ENCODE results near the gene CNPPD1. TPM values are rescaled to one million over a fixed set of nuclear protein-coding genes. Genes with fewer than 3 reads are reported as not detected.

Gene CNPPD1
- total and polyA plus RNA-seq, 5 donors from 2014 or later = 68.2 to 143 (median 111) TPM

DNA sequence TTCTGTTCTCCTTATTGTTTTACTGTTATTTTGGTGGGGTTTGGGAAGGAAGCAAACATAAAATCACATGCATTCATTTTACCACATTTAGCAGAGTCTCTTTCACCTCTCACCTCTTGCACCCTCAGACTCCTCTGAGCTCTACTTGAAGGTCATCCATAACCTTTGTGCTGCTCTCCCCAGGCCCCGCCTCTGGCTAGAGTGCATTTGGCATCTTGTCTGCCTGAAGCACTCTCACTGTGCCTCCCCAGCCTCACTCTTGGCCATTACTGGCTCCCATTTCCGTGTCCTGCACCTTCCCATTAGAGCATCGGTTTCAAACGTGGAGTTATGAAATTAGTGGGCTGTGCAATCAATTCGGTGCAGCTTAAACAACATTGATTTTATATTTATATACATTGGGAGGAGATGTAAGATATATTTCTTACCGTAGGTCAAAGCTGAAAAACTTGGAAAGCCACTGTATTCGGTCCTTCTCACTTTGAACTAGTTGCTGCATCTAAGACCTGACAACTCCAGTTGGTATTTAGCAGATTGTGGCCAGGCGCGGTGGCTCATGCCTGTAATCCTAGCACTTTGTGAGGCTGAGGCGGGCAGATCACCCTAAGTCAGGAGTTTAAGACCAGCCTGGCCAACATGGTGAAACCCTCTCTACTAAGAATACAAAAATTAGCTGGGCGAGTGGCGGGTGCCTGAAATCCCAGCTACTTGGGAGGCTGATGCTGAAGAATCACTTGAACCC lies 22.9 kb upstream of the CNPPD1 start:
- ATAC-seq (ENCODE audit: low read depth in 2 of 2) (no peak), DNase-seq (no peak)
- H3K27ac ChIP-seq (ENCODE audit: insufficient read depth, low read length, poor library complexity, severe bottlenecking) = no peak overlapping the region
- H3K4me1 ChIP-seq (ENCODE audit: control insufficient read depth, insufficient read depth, low read length, poor library complexity, severe bottlenecking) = no peaks in the 10 kb centered on the region
- H3K9me3 Mint-ChIP-seq = peaks cover 0 to 3% (median 0%) of the 10 kb centered on the region in 7 donors
- peak overlapping the region in 1 of 3 donors; percentile 53 for H3K27ac Mint-ChIP-seq
- no peak overlapping the region for H3K4me3 ChIP-seq (ENCODE audit: low read depth, low read length)
- H3K36me3 Mint-ChIP-seq = peaks cover 4% of the 10 kb centered on the region
- H3K27me3 ChIP-seq (ENCODE audit: control insufficient read depth, insufficient read depth, low read length) = peaks cover 2% of the 10 kb centered on the region
- no peaks in the 10 kb centered on the region for H3K36me3 ChIP-seq (ENCODE audit: control insufficient read depth, insufficient read depth, low read length)
- H3K27me3 Mint-ChIP-seq = peaks cover 23% of the 10 kb centered on the region
- H3K9me3 ChIP-seq (ENCODE audit: control insufficient read depth in 2 of 2, low read length in 2 of 2) = no peaks in the 10 kb centered on the region
- H3K4me3 Mint-ChIP-seq = peak overlapping the region in 2 of 4 donors; percentile 51 to 88
- peaks cover 0 to 14% (median 2%) of the 10 kb centered on the region in 4 donors for H3K4me1 Mint-ChIP-seq

DNA sequence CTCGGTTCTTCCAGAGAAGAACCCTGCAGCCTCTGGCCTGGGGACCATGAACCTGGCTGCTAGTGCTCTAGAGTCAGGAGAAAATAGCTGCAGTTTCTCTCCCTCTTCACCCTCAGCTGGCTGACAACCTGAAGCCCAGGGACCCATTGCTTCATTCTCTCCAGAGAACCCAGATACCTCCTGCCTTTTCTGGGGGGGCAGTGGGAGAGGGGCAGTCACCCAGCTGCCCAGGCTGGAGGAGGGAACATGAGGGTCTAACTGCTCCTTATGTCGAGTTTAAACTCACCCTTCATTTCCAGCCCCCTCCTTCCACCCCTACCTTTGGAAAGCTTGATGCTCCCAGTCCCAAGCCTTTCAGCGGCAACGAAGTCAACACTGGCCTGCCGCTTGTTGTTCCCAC lies 22.2 kb upstream of the CNPPD1 start:
- no peak overlapping the region for H3K4me3 ChIP-seq (ENCODE audit: low read depth, low read length)
- DNase-seq (no peak), ATAC-seq (ENCODE audit: low read depth in 2 of 2) (no peak)
- Mint-ChIP-seq H3K27me3 (peaks cover 23% of the 10 kb centered on the region), H3K36me3 (peaks cover 4% of the 10 kb centered on the region), H3K4me3 (no peak overlapping the region), H3K9me3 (peaks cover 0 to 3% (median 0%) of the 10 kb centered on the region in 7 donors), H3K27ac (peak overlapping the region in 1 of 3 donors; percentile 53), H3K4me1 (peaks cover 0 to 14% (median 2%) of the 10 kb centered on the region in 4 donors)
- no peaks in the 10 kb centered on the region for H3K9me3 ChIP-seq (ENCODE audit: control insufficient read depth in 2 of 2, low read length in 2 of 2)
- peaks cover 2% of the 10 kb centered on the region for H3K27me3 ChIP-seq (ENCODE audit: control insufficient read depth, insufficient read depth, low read length)
- no peaks in the 10 kb centered on the region for H3K36me3 ChIP-seq (ENCODE audit: control insufficient read depth, insufficient read depth, low read length)
- H3K4me1 ChIP-seq (ENCODE audit: control insufficient read depth, insufficient read depth, low read length, poor library complexity, severe bottlenecking) = no peaks in the 10 kb centered on the region
- H3K27ac ChIP-seq (ENCODE audit: insufficient read depth, low read length, poor library complexity, severe bottlenecking) = no peak overlapping the region

DNA sequence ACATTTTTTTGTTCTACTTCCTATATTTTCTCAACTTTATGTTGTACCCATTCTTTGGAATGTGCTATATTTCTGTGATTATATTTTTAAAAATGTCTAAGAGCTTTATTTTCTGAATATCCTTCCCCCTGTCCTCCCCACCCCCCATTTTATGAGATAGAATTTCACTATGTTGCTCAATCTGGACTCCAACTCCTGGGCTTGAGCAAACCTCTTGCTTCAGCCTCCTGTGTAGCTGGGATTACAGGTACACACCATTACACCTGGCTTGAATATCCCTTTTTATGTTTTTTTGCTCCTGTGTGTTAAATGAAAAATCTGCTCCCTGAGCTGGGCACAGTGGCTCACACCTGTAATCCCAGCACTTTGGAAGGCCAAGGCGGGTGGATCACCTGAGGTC lies 20.7 kb upstream of the CNPPD1 start:
- Histone ChIP-seq H3K9me3 (ENCODE audit: control insufficient read depth in 2 of 2, low read length in 2 of 2) (no peaks in the 10 kb centered on the region), H3K36me3 (ENCODE audit: control insufficient read depth, insufficient read depth, low read length) (no peaks in the 10 kb centered on the region), H3K27ac (ENCODE audit: insufficient read depth, low read length, poor library complexity, severe bottlenecking) (no peak overlapping the region), H3K27me3 (ENCODE audit: control insufficient read depth, insufficient read depth, low read length) (peaks cover 2% of the 10 kb centered on the region), H3K4me3 (ENCODE audit: low read depth, low read length) (no peak overlapping the region), H3K4me1 (ENCODE audit: control insufficient read depth, insufficient read depth, low read length, poor library complexity, severe bottlenecking) (no peaks in the 10 kb centered on the region)
- Mint-ChIP-seq H3K27me3 (peaks cover 23% of the 10 kb centered on the region), H3K27ac (no peak overlapping the region), H3K4me3 (no peak overlapping the region), H3K36me3 (peaks cover 4% of the 10 kb centered on the region), H3K9me3 (peaks cover 0 to 2% (median 0%) of the 10 kb centered on the region in 7 donors), H3K4me1 (peaks cover 0 to 14% (median 2%) of the 10 kb centered on the region in 4 donors)
- DNase-seq (no peak), ATAC-seq (ENCODE audit: low read depth in 2 of 2) (no peak)

DNA sequence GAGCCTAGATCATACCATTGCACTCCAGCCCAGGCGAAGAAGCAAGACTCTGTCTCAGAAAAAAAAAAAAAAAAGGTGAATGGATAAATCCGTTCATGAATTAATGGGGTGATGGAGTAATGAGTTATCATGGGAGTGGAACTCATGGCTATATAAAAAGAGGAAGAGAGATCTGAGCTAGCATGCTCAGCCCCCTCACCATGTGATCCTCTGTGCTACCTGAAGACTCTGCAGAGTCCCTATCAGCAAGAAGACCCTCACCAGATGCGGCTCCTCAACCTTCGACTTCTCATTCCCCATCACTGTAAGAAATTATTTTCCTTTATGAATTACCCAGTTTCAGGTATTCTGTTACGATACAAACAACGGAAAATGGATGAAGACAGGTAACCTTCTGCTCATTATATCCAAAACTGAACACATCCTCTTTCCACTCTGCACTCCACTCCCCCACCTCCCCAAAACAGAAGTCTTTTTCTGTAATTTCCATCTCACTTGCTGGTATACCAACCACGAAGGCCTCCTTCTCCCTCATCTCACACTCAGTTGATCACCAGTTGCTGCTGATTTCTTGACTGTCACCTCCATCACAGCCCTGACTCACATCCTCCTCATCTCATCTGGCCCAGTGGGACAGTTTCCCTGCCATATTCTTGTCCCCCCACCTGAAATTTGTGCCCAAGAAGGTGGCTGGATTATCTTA lies 10.2 kb upstream of the CNPPD1 start:
- Histone ChIP-seq H3K27me3 (ENCODE audit: control insufficient read depth, insufficient read depth, low read length) (no peaks in the 10 kb centered on the region), H3K9me3 (ENCODE audit: control insufficient read depth in 2 of 2, low read length in 2 of 2) (no peaks in the 10 kb centered on the region), H3K4me1 (ENCODE audit: control insufficient read depth, insufficient read depth, low read length, poor library complexity, severe bottlenecking) (peaks cover 4% of the 10 kb centered on the region), H3K36me3 (ENCODE audit: control insufficient read depth, insufficient read depth, low read length) (peaks cover 31% of the 10 kb centered on the region), H3K4me3 (ENCODE audit: low read depth, low read length) (no peak overlapping the region), H3K27ac (ENCODE audit: insufficient read depth, low read length, poor library complexity, severe bottlenecking) (no peak overlapping the region)
- Mint-ChIP-seq H3K27me3 (no peaks in the 10 kb centered on the region), H3K4me3 (no peak overlapping the region), H3K9me3 (no peaks in the 10 kb centered on the region), H3K36me3 (peaks cover 18% of the 10 kb centered on the region), H3K27ac (peak overlapping the region in 2 of 3 donors; percentile 10 to 89), H3K4me1 (peaks cover 6 to 16% (median 6%) of the 10 kb centered on the region in 4 donors)
- peak in 1 of 2 donors; percentile 28 for ATAC-seq (ENCODE audit: low read depth in 2 of 2)
- DNase-seq = no peak

DNA sequence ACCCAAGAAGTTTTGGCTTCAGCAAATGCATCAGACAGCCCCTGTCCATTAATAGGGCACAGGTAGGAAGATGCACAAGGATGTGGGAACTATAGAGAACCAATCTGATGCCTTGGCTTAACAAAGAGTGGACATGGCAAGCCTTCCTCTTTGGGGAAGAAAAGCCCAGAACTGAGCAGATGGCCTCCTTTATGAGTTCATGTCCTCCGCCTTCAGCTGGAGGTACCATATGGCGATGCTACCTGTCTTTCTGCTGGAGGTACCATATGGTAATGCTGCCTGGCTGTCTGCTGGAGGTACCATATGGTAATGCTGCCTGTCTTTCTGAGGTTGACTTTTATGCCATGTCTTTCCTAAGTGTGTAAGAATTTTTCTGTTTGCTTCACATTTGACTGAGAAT lies 7.4 kb upstream of the CNPPD1 start:
- peaks cover 16% of the 10 kb centered on the region for H3K4me1 ChIP-seq (ENCODE audit: control insufficient read depth, insufficient read depth, low read length, poor library complexity, severe bottlenecking)
- peaks cover 10 to 44% (median 25%) of the 10 kb centered on the region in 4 donors for H3K4me1 Mint-ChIP-seq

DNA sequence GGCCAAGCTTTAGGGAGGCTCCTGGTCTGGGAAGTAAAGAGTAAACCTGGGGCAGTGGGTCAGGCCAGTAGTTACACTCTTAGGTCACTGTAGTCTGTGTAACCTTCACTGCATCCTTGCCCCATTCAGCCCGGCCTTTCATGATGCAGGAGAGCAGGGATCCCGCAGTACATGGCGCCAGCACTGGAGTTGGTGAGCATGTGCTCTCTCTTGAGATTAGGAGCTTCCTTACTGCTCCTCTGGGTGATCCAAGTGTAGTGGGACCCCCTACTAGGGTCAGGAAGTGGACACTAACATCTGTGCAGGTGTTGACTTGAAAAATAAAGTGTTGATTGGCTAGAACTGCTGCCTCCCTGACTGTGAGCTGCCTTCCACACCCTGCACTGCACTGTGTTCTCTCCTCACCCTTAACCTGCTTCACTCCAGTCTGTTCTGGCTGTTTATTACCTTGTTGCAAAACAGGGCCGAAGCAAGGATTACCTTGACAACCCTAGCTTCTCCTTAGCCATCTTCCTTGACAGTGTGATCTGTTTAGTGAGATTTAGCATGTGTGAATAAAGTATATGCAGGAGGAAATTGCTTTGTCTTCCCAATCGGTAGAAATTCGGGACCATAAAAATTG lies 6.5 kb upstream of the CNPPD1 start:
- ATAC-seq (ENCODE audit: low read depth in 2 of 2) (no peak), DNase-seq (no peak)
- Mint-ChIP-seq H3K27ac (no peak overlapping the region), H3K4me3 (peak overlapping the region in 1 of 4 donors; percentile 22), H3K27me3 (no peaks in the 10 kb centered on the region), H3K9me3 (no peaks in the 10 kb centered on the region), H3K4me1 (peaks cover 14 to 49% (median 28%) of the 10 kb centered on the region in 4 donors), H3K36me3 (peaks cover 32% of the 10 kb centered on the region)
- Histone ChIP-seq H3K27ac (ENCODE audit: insufficient read depth, low read length, poor library complexity, severe bottlenecking) (no peak overlapping the region), H3K9me3 (ENCODE audit: control insufficient read depth in 2 of 2, low read length in 2 of 2) (no peaks in the 10 kb centered on the region), H3K27me3 (ENCODE audit: control insufficient read depth, insufficient read depth, low read length) (no peaks in the 10 kb centered on the region), H3K4me3 (ENCODE audit: low read depth, low read length) (no peak overlapping the region), H3K4me1 (ENCODE audit: control insufficient read depth, insufficient read depth, low read length, poor library complexity, severe bottlenecking) (peaks cover 24% of the 10 kb centered on the region), H3K36me3 (ENCODE audit: control insufficient read depth, insufficient read depth, low read length) (peaks cover 54% of the 10 kb centered on the region)

More for the DNA sequence above, 7.4 kb upstream of the CNPPD1 start:
- H3K4me3 Mint-ChIP-seq = peak overlapping the region in 1 of 4 donors; percentile 22
- H3K9me3 Mint-ChIP-seq = no peaks in the 10 kb centered on the region
- ATAC-seq (ENCODE audit: low read depth in 2 of 2) (no peak), DNase-seq (no peak)
- H3K36me3 ChIP-seq (ENCODE audit: control insufficient read depth, insufficient read depth, low read length) = peaks cover 54% of the 10 kb centered on the region
- peaks cover 32% of the 10 kb centered on the region for H3K36me3 Mint-ChIP-seq
- H3K27me3 Mint-ChIP-seq = no peaks in the 10 kb centered on the region
- no peaks in the 10 kb centered on the region for H3K9me3 ChIP-seq (ENCODE audit: control insufficient read depth in 2 of 2, low read length in 2 of 2)
- H3K27me3 ChIP-seq (ENCODE audit: control insufficient read depth, insufficient read depth, low read length) = no peaks in the 10 kb centered on the region
- no peak overlapping the region for H3K27ac ChIP-seq (ENCODE audit: insufficient read depth, low read length, poor library complexity, severe bottlenecking)
- H3K27ac Mint-ChIP-seq = peak overlapping the region in 1 of 3 donors; percentile 7
- no peak overlapping the region for H3K4me3 ChIP-seq (ENCODE audit: low read depth, low read length)

DNA sequence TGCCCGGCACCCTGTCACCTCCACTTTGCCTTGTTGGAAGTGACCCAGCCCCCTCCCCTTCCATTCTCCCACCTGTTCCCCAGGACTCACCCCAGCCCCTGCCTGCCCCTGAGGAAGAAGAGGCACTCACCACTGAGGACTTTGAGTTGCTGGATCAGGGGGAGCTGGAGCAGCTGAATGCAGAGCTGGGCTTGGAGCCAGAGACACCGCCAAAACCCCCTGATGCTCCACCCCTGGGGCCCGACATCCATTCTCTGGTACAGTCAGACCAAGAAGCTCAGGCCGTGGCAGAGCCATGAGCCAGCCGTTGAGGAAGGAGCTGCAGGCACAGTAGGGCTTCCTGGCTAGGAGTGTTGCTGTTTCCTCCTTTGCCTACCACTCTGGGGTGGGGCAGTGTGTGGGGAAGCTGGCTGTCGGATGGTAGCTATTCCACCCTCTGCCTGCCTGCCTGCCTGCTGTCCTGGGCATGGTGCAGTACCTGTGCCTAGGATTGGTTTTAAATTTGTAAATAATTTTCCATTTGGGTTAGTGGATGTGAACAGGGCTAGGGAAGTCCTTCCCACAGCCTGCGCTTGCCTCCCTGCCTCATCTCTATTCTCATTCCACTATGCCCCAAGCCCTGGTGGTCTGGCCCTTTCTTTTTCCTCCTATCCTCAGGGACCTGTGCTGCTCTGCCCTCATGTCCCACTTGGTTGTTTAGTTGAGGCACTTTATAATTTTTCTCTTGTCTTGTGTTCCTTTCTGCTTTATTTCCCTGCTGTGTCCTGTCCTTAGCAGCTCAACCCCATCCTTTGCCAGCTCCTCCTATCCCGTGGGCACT lies 5.8 kb upstream of the CNPPD1 start:
- no peak for ATAC-seq (ENCODE audit: low read depth in 2 of 2)
- no peaks in the 10 kb centered on the region for H3K9me3 ChIP-seq (ENCODE audit: control insufficient read depth in 2 of 2, low read length in 2 of 2)
- peaks cover 14 to 51% (median 29%) of the 10 kb centered on the region in 4 donors for H3K4me1 Mint-ChIP-seq
- H3K27me3 Mint-ChIP-seq = peaks cover 4% of the 10 kb centered on the region
- H3K4me1 ChIP-seq (ENCODE audit: control insufficient read depth, insufficient read depth, low read length, poor library complexity, severe bottlenecking) = peaks cover 28% of the 10 kb centered on the region
- H3K9me3 Mint-ChIP-seq = no peaks in the 10 kb centered on the region
- peak overlapping the region in 1 of 4 donors; percentile 15 for H3K4me3 Mint-ChIP-seq
- DNase-seq = no peak
- no peaks in the 10 kb centered on the region for H3K27me3 ChIP-seq (ENCODE audit: control insufficient read depth, insufficient read depth, low read length)
- peaks cover 32% of the 10 kb centered on the region for H3K36me3 Mint-ChIP-seq
- H3K27ac Mint-ChIP-seq = no peak overlapping the region
- no peak overlapping the region for H3K4me3 ChIP-seq (ENCODE audit: low read depth, low read length)
- H3K27ac ChIP-seq (ENCODE audit: insufficient read depth, low read length, poor library complexity, severe bottlenecking) = no peak overlapping the region
- H3K36me3 ChIP-seq (ENCODE audit: control insufficient read depth, insufficient read depth, low read length) = peaks cover 54% of the 10 kb centered on the region
